OCI-LY1 (cell line): ENCODE results near the gene CACNA1C.

ENCODE experiments used
- H2AFZ ChIP-seq: fragments of 200-600 bp; sonication (generic), shearing (Covaris generic); 2 replicates; pipeline ENCODE4 v1.6.0; 2014; ENCODE audit warnings: antibody characterized with exemption, mild to moderate bottlenecking, low read length
- H3F3A ChIP-seq: fragments of 200-600 bp; sonication (generic), shearing (Covaris generic); 2 replicates; pipeline ENCODE4 v1.6.0; 2014; ENCODE audit warnings: mild to moderate bottlenecking, antibody characterized with exemption, low read length, moderate library complexity; ENCODE audit not compliant: insufficient read depth
- H3K27ac ChIP-seq: fragments of 200-600 bp; sonication (generic); 2 replicates; pipeline ENCODE4 v1.5.1; 2014; ENCODE audit warnings: low read length, mixed run types, mild to moderate bottlenecking, low read depth; ENCODE audit not compliant: poor library complexity, severe bottlenecking
- H3K27me3 ChIP-seq: fragments of 200-600 bp; sonication (generic); 2 replicates; pipeline ENCODE4 v1.6.0; 2014; ENCODE audit warnings: antibody characterized with exemption, mild to moderate bottlenecking, low read length, moderate library complexity; ENCODE audit not compliant: insufficient read depth
- H3K36me3 ChIP-seq: fragments of 200-600 bp; sonication (generic); 2 replicates; pipeline ENCODE4 v1.6.1; 2014; ENCODE audit warnings: mild to moderate bottlenecking, antibody characterized with exemption, low read length, moderate library complexity, mixed read lengths; ENCODE audit not compliant: insufficient read depth
- H3K4me1 ChIP-seq: fragments of 200-600 bp; sonication (generic); 2 replicates; pipeline ENCODE4 v1.5.1; 2014; ENCODE audit warnings: mild to moderate bottlenecking, low read length, moderate library complexity; ENCODE audit not compliant: insufficient read depth, severe bottlenecking
- H3K4me2 ChIP-seq: fragments of 200-600 bp; sonication (generic), shearing (Covaris generic); 2 replicates; pipeline ENCODE4 v1.6.1; 2014; ENCODE audit warnings: low read length
- H3K4me3 ChIP-seq: fragments of 200-600 bp; sonication (generic); 2 replicates; pipeline ENCODE4 v1.5.1; 2014; ENCODE audit warnings: low read length, low read depth, mild to moderate bottlenecking, mixed read lengths; ENCODE audit not compliant: poor library complexity, severe bottlenecking
- H3K79me2 ChIP-seq: fragments of 200-600 bp; shearing (Covaris generic); 2 replicates; pipeline ENCODE4 v1.6.1; 2016; ENCODE audit warnings: mixed run types, low read length, mixed read lengths; ENCODE audit not compliant: insufficient read depth
- H3K9ac ChIP-seq: fragments of 200-600 bp; sonication (generic), shearing (Covaris generic); 2 replicates; pipeline ENCODE4 v1.6.1; 2014; ENCODE audit warnings: mild to moderate bottlenecking, low read length, mixed read lengths
- H3K9me2 ChIP-seq: fragments of 200-600 bp; sonication (generic), shearing (Covaris generic); 2 replicates; pipeline ENCODE4 v1.6.1; 2014; ENCODE audit warnings: low read depth, mild to moderate bottlenecking, low read length, mixed read lengths
- H3K9me3 ChIP-seq: fragments of 200-600 bp; shearing (Covaris generic); 2 replicates; pipeline ENCODE4 v1.6.1; 2014; ENCODE audit warnings: low read length, mixed read lengths
- H4K20me1 ChIP-seq: fragments of 200-600 bp; sonication (generic), shearing (Covaris generic); 2 replicates; pipeline ENCODE4 v1.6.0; 2016; ENCODE audit warnings: mild to moderate bottlenecking, low read length; ENCODE audit not compliant: insufficient read depth
- CTCF ChIP-seq: fragments of 200-600 bp; sonication (generic), shearing (Covaris generic); IDR thresholded peaks from 2 replicates; pipeline ENCODE4 v1.5.1; 2017; ENCODE audit warnings: mild to moderate bottlenecking, antibody characterized with exemption, low read length, moderate library complexity, mixed read lengths
- EZH2 ChIP-seq: fragments of 200-600 bp; sonication (generic), shearing (Covaris generic); IDR thresholded peaks from 2 replicates; pipeline ENCODE4 v1.8.0; 2017; ENCODE audit warnings: borderline replicate concordance, mixed run types, mild to moderate bottlenecking, antibody characterized with exemption, low read length, moderate library complexity, mixed read lengths

CACNA1C gene

GRCh38 chr12:2332947-2333346 is 280.2 kb downstream of the CACNA1C start:
- Histone ChIP-seq H3K9me2 (no peaks in the 10 kb centered on the region), H3K27ac (no peak overlapping the region), H3K36me3 (no peaks in the 10 kb centered on the region; the same call in 1 of the 2 replicates), H3K9ac (no peak overlapping the region), H3K27me3 (peaks cover 6% of the 10 kb centered on the region), H3K4me3 (no peak overlapping the region), H3K4me2 (no peak overlapping the region), H2AFZ (no peak overlapping the region), H3K4me1 (no peaks in the 10 kb centered on the region), H3F3A (no peaks in the 10 kb centered on the region), H4K20me1 (no peaks in the 10 kb centered on the region), H3K9me3 (no peaks in the 10 kb centered on the region), H3K79me2 (no peaks in the 10 kb centered on the region)
- no peak for TF ChIP-seq CTCF
- TF ChIP-seq EZH2 = no peak

GRCh38 chr12:2333491-2334195 is 280.9 kb downstream of the CACNA1C start:
- TF ChIP-seq EZH2 (no peak), CTCF (no peak)
- Histone ChIP-seq H3F3A (no peaks in the 10 kb centered on the region), H4K20me1 (no peaks in the 10 kb centered on the region), H3K9me3 (no peaks in the 10 kb centered on the region), H3K9me2 (no peaks in the 10 kb centered on the region), H3K27ac (no peak overlapping the region), H2AFZ (no peak overlapping the region), H3K9ac (no peak overlapping the region), H3K4me1 (no peaks in the 10 kb centered on the region), H3K36me3 (no peaks in the 10 kb centered on the region; the same call in 1 of the 2 replicates), H3K4me2 (no peak overlapping the region), H3K4me3 (no peak overlapping the region), H3K27me3 (peaks cover 9% of the 10 kb centered on the region), H3K79me2 (no peaks in the 10 kb centered on the region)

- Histone ChIP-seq H3K4me2 (no peak overlapping the region), H3K9me3 (no peaks in the 10 kb centered on the region), H3K9me2 (no peaks in the 10 kb centered on the region), H2AFZ (no peak overlapping the region), H3K4me3 (no peak overlapping the region), H3K36me3 (no peaks in the 10 kb centered on the region; the same call in 1 of the 2 replicates), H3K9ac (no peak overlapping the region), H3K27me3 (peaks cover 12% of the 10 kb centered on the region), H4K20me1 (no peaks in the 10 kb centered on the region), H3K4me1 (no peaks in the 10 kb centered on the region), H3K27ac (no peak overlapping the region), H3K79me2 (no peaks in the 10 kb centered on the region), H3F3A (no peaks in the 10 kb centered on the region)
- TF ChIP-seq CTCF (no peak), EZH2 (no peak)
Measured at GRCh38 chr12:2334271-2334670, 281.5 kb downstream of the CACNA1C start.
